Lower lobe of right lung (tissue), 2 donors: ENCODE measurements around the gene WDCP. TPM values are rescaled to one million over a fixed set of nuclear protein-coding genes. Genes with fewer than 3 reads are reported as not detected.
"Not testable (repeated sequence)": the region's sequence is repeated elsewhere in the genome, so short reads cannot be mapped to it uniquely, and the experiment has no call there.

Source experiments
- ATAC-seq, 2 donors: fragments of 200-7000 bp; cut with Tn5 transposase; one replicate each; pipeline ENCODE4 v1.9.1; 2020 to 2022; ENCODE audit warnings: mild to moderate bottlenecking in 2 of 2, moderate library complexity in 2 of 2
- DNase-seq: peaks from one replicate; pipeline ENCODE4 v3.0.0-alpha.2; 2020
- H3K27ac ChIP-seq: fragments of 200-600 bp; one replicate; pipeline ENCODE4 v1.8.0; 2022
- H3K27me3 ChIP-seq: fragments of 200-600 bp; one replicate; pipeline ENCODE4 v1.8.0; 2022; ENCODE audit warnings: low read depth
- H3K36me3 ChIP-seq: fragments of 200-600 bp; one replicate; pipeline ENCODE4 v1.8.0; 2022; ENCODE audit warnings: mild to moderate bottlenecking
- H3K4me1 ChIP-seq: fragments of 200-600 bp; one replicate; pipeline ENCODE4 v1.8.0; 2022
- H3K4me3 ChIP-seq: fragments of 200-600 bp; one replicate; pipeline ENCODE4 v1.8.0; 2022; ENCODE audit warnings: mild to moderate bottlenecking
- H3K9me3 ChIP-seq: fragments of 200-600 bp; one replicate; pipeline ENCODE4 v1.8.0; 2022
- intact Hi-C: fragments of 100-400 bp; cut with DNase I; formaldehyde crosslinking; loops from one replicate; pipeline ENCODE4 v1.11.0; 2022
- long read RNA-seq: library from polyadenylated mRNA; unstranded; transcript quantifications from one replicate; pipeline ENCODE4 v2.0.0, GENCODE V29; 2021
- total RNA-seq: library from RNA; stranded (reverse); fragmentation: NEBNext Ultra II Directional; extraction: Animal tissue kit (Norgen Biotek cat#: 25700); gene quantifications from one replicate; pipeline ENCODE4 v1.2.1, GENCODE V29; 2021
- TF ChIP-seq, protein P1 (sequence below): fragments of 200-600 bp; IDR thresholded peaks from one replicate; pipeline ENCODE4 v1.8.0; 2022; ENCODE audit warnings: antibody characterized with exemption, mild to moderate bottlenecking
- donor health status: DM: no; HTN: yes; CAD: no; lungs with severe emphysema.

Gene WDCP
- total RNA-seq: 10.5 TPM
- long read RNA-seq, partial matches to known transcripts: 2 of 5 reads
- long read RNA-seq, other reads (novel, unspliced or antisense): 0 of 5 reads

DNA sequence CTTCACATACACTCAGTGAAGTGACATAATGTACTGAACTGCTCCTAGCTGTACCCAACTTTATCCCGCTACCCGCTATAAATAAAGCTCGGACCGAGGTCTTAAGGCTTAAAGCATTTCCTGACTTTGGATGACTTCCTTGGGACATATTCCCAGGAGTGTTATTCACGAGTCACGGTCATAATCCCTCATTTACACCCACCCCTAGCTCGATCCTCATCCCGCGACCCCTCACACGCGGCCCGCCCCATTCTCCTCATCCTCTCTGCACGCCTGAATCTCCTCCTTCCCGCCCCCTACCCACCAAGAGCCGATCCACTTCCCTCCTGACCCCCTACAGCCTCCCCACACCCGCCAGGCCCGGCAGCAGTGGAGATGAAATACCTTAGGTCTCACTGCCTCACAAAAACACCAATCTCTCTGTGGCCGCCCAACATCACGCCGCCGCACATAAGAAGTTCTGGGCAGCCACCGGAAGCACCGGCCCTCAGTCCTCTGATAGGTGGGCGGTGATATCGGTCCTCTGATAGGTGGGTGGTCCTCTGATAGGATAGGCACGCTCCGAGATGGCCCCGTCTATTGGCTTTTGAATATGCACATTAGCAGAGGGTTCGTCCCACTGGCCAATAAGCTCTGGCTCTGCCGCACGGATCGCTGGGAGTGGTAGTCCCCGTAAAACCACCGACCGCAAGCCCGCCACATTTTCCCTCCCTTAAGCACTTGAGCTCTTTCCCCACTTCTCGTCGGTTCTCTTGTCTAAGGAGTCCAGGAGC, at the start of gene WDCP:
Gene WDCP, minus strand, starts transcription at position 462 of the 773 bp plus-strand sequence. CDS start 7,897 bp downstream, outside the sequence.
- DNase-seq (peak; percentile 97), ATAC-seq (peak; percentile 98 to 99)
- no peaks in the 10 kb centered on the region for H3K9me3 ChIP-seq
- no peaks in the 10 kb centered on the region for H3K27me3 ChIP-seq
- peaks cover 30% of the 10 kb centered on the region for H3K4me1 ChIP-seq
- intact Hi-C loops: no loop called here
- TF ChIP-seq, protein P1, sequence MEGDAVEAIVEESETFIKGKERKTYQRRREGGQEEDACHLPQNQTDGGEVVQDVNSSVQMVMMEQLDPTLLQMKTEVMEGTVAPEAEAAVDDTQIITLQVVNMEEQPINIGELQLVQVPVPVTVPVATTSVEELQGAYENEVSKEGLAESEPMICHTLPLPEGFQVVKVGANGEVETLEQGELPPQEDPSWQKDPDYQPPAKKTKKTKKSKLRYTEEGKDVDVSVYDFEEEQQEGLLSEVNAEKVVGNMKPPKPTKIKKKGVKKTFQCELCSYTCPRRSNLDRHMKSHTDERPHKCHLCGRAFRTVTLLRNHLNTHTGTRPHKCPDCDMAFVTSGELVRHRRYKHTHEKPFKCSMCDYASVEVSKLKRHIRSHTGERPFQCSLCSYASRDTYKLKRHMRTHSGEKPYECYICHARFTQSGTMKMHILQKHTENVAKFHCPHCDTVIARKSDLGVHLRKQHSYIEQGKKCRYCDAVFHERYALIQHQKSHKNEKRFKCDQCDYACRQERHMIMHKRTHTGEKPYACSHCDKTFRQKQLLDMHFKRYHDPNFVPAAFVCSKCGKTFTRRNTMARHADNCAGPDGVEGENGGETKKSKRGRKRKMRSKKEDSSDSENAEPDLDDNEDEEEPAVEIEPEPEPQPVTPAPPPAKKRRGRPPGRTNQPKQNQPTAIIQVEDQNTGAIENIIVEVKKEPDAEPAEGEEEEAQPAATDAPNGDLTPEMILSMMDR: no peak
- H3K36me3 ChIP-seq: no peaks in the 10 kb centered on the region
- H3K4me3 ChIP-seq: peak within 1 kb of the TSS; percentile 77
- H3K27ac ChIP-seq: peak within 1 kb of the TSS; percentile 56

GRCh38 chr2:24095171-24095677, 48.0 kb upstream of the WDCP start:
- H3K27ac ChIP-seq, ATAC-seq, DNase-seq, H3K36me3 ChIP-seq, intact Hi-C loops, H3K9me3 ChIP-seq, H3K4me1 ChIP-seq, H3K4me3 ChIP-seq, H3K27me3 ChIP-seq: not testable (repeated sequence)

- H3K27ac ChIP-seq, H3K4me1 ChIP-seq, DNase-seq, H3K4me3 ChIP-seq, ATAC-seq, intact Hi-C loops, H3K27me3 ChIP-seq, H3K9me3 ChIP-seq: not testable (repeated sequence)
- H3K36me3 ChIP-seq: peaks cover 13% of the 10 kb centered on the region
Observed at GRCh38 chr2:24093270-24093669, 46.1 kb upstream of the WDCP start.

DNA sequence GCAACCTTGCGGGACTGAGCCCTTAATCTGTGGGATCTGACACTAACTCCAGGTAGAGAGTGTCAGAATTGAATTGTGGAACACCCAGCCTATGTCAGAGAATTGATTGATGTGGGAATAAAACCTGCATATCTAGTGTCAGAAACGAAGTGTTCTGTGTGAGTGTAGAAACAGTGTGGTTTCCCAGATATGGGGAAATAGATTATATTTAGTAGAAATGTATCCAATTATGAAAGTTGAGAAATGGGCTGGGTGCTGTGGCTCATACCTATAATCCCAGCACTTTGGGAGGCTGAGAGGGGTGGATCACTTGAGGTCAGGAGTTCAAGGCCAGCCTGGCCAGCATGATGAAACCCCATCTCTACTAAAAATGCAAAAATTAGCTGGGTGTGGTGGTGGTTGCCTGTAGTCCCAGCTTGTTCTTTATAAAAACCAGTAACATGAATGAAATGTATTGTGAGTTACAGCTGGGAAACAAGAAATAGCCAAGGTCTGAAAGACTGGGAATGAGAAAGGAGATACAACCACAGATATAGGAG, 41.7 kb upstream of the WDCP start:
- H3K27ac ChIP-seq: no peak overlapping the region
- no peaks in the 10 kb centered on the region for H3K27me3 ChIP-seq
- H3K9me3 ChIP-seq: no peaks in the 10 kb centered on the region
- H3K4me1 ChIP-seq: peaks cover 9% of the 10 kb centered on the region
- intact Hi-C loops: no loop called here
- ATAC-seq (no peak), DNase-seq (no peak)
- H3K4me3 ChIP-seq: no peak overlapping the region
- H3K36me3 ChIP-seq: peaks cover 18% of the 10 kb centered on the region
- TF ChIP-seq, protein P1: no peak

- Histone ChIP-seq H3K9me3 (no peaks in the 10 kb centered on the region), H3K4me1 (peaks cover 28% of the 10 kb centered on the region), H3K36me3 (peaks cover 26% of the 10 kb centered on the region), H3K27me3 (no peaks in the 10 kb centered on the region), H3K27ac (no peak overlapping the region), H3K4me3 (no peak overlapping the region)
- TF ChIP-seq, protein P1: no peak
- intact Hi-C loops: no loop called here
- ATAC-seq (no peak), DNase-seq (no peak)
Observed at GRCh38 chr2:24087032-24087431, 39.8 kb upstream of the WDCP start.

- no peak overlapping the region for H3K27ac ChIP-seq
- ATAC-seq (no peak), DNase-seq (no peak)
- H3K36me3 ChIP-seq: peaks cover 33% of the 10 kb centered on the region
- H3K27me3 ChIP-seq: no peaks in the 10 kb centered on the region
- H3K4me3 ChIP-seq: no peak overlapping the region
- peaks cover 36% of the 10 kb centered on the region for H3K4me1 ChIP-seq
- TF ChIP-seq, protein P1: no peak
- intact Hi-C loops: no loop called here
- H3K9me3 ChIP-seq: no peaks in the 10 kb centered on the region
Observed at GRCh38 chr2:24086241-24086640, 39.0 kb upstream of the WDCP start.
